IMR-90 (cell line): ENCODE measurements around the gene ALS2CL. TPM values are rescaled to one million over a fixed set of nuclear protein-coding genes. Genes with fewer than 3 reads are reported as not detected.

Source experiments
- ATAC-seq: fragments of 200-7000 bp; cut with Tn5 transposase; 2 replicates; pipeline ENCODE4 v1.9.1; 2020; ENCODE audit warnings: low read depth, mild to moderate bottlenecking, moderate library complexity
- BruUV-seq: library from RNA; stranded (reverse); fragments of 400-500 nt; replicated peaks from 2 replicates; lab custom pipeline; 2021; lab: Mats Ljungman, UMichigan
- CTCF ChIA-PET: fragments of 300-600 bp; formaldehyde crosslinking; extraction: SDS; loops from one replicate; lab custom pipeline; 2021; ENCODE audit warnings: antibody characterized with exemption; lab: Yijun Ruan, JAX
- POLR2A ChIA-PET: fragments of 300-600 bp; sonication (Branson Sonifier 250); formaldehyde crosslinking; loops from one replicate; lab custom pipeline; 2022; ENCODE audit warnings: antibody characterized with exemption; ENCODE audit not compliant: unreplicated experiment; lab: Charles Lee
- DNase-seq: peaks from one replicate; pipeline ENCODE4 v3.0.0; 2013
- H2AFZ ChIP-seq: replicated peaks from 2 replicates; pipeline ENCODE3; 2013; ENCODE audit warnings: low read length, mild to moderate bottlenecking; ENCODE audit not compliant: poor library complexity
- H2AK5ac ChIP-seq: 2 replicates; pipeline ENCODE4 v1.6.1; 2013; ENCODE audit warnings: low read depth, low read length, inconsistent platforms
- H2AK9ac ChIP-seq: replicated peaks from 2 replicates; pipeline ENCODE3; 2013; ENCODE audit warnings: mild to moderate bottlenecking, low read depth, low read length, moderate library complexity; ENCODE audit not compliant: poor library complexity
- H2BK120ac ChIP-seq: 2 replicates; pipeline ENCODE4 v1.6.1; 2013; ENCODE audit warnings: low read depth, low read length, inconsistent platforms
- H2BK15ac ChIP-seq: 3 replicates; pipeline ENCODE4 v1.6.1; 2013; ENCODE audit warnings: low read depth, low read length, inconsistent platforms
- H2BK20ac ChIP-seq: 2 replicates; pipeline ENCODE4 v1.6.1; 2013; ENCODE audit warnings: low read depth, mild to moderate bottlenecking, inconsistent platforms, low read length, moderate library complexity
- H2BK5ac ChIP-seq: 2 replicates; pipeline ENCODE4 v1.6.1; 2013; ENCODE audit warnings: mild to moderate bottlenecking, low read depth, low read length, inconsistent platforms; ENCODE audit not compliant: poor library complexity, severe bottlenecking
- H3K14ac ChIP-seq: replicated peaks from 2 replicates; pipeline ENCODE4 v1.6.1; 2013; ENCODE audit warnings: low read depth, low read length, inconsistent platforms
- H3K18ac ChIP-seq: 2 replicates; pipeline ENCODE4 v1.6.1; 2013; ENCODE audit warnings: low read depth, low read length, control low read depth
- H3K23ac ChIP-seq: 2 replicates; pipeline ENCODE4 v1.6.1; 2013; ENCODE audit warnings: low read depth, low read length, inconsistent platforms
- H3K27ac ChIP-seq: 2 replicates; pipeline ENCODE4 v1.5.1; 2013; ENCODE audit warnings: mild to moderate bottlenecking, control low read depth, low read length; ENCODE audit not compliant: insufficient read depth
- H3K27me3 ChIP-seq: 2 replicates; pipeline ENCODE4 v1.6.1; 2013; ENCODE audit warnings: low read length; ENCODE audit not compliant: control insufficient read depth, insufficient read depth
- H3K36me3 ChIP-seq: 2 replicates; pipeline ENCODE4 v1.6.1; 2013; ENCODE audit warnings: low read length, mixed read lengths; ENCODE audit not compliant: control insufficient read depth, insufficient read depth
- H3K4ac ChIP-seq: 2 replicates; pipeline ENCODE4 v1.6.1; 2013; ENCODE audit warnings: low read depth, low read length, inconsistent platforms
- H3K4me1 ChIP-seq: 2 replicates; pipeline ENCODE4 v1.6.1; 2013; ENCODE audit warnings: low read length, mixed read lengths; ENCODE audit not compliant: control insufficient read depth, insufficient read depth
- H3K4me2 ChIP-seq: 2 replicates; pipeline ENCODE4 v1.6.1; 2013; ENCODE audit warnings: low read depth, mild to moderate bottlenecking, control low read depth, low read length, moderate library complexity
- H3K4me3 ChIP-seq: 2 replicates; pipeline ENCODE4 v1.5.1; 2013; ENCODE audit warnings: low read depth, mild to moderate bottlenecking, control low read depth, low read length, moderate library complexity; ENCODE audit not compliant: insufficient read depth
- H3K56ac ChIP-seq: 2 replicates; pipeline ENCODE4 v1.6.1; 2013; ENCODE audit warnings: low read length, inconsistent platforms; ENCODE audit not compliant: insufficient read depth; ENCODE audit errors: extremely low read depth
- H3K79me1 ChIP-seq, 2 experiments: 2 replicates each; pipeline ENCODE4 v1.6.1; 2013; ENCODE audit warnings: low read length in 2 of 2, inconsistent platforms in 1 of 2, low read depth in 1 of 2
- H3K9ac ChIP-seq: 2 replicates; pipeline ENCODE4 v1.6.1; 2013; ENCODE audit warnings: low read depth, low read length, control low read depth
- H3K9me1 ChIP-seq: 2 replicates; pipeline ENCODE4 v1.6.1; 2013; ENCODE audit warnings: low read length, inconsistent platforms; ENCODE audit not compliant: insufficient read depth
- H3K9me3 ChIP-seq: 2 replicates; pipeline ENCODE4 v1.6.1; 2013; ENCODE audit warnings: low read length; ENCODE audit not compliant: control insufficient read depth, insufficient read depth
- H4K20me1 ChIP-seq: 2 replicates; pipeline ENCODE4 v1.6.1; 2013; ENCODE audit warnings: low read length, inconsistent platforms; ENCODE audit not compliant: insufficient read depth
- H4K5ac ChIP-seq: 2 replicates; pipeline ENCODE4 v1.6.1; 2013; ENCODE audit warnings: mild to moderate bottlenecking, low read depth, low read length, control low read depth
- H4K8ac ChIP-seq, 2 experiments: 2 replicates each; pipeline ENCODE4 v1.6.1; 2013; ENCODE audit warnings: low read depth in 2 of 2, low read length in 2 of 2, control low read depth in 1 of 2, inconsistent platforms in 1 of 2
- H4K91ac ChIP-seq: 2 replicates; pipeline ENCODE4 v1.6.1; 2013; ENCODE audit warnings: low read depth, low read length, inconsistent platforms; ENCODE audit not compliant: insufficient read depth
- CEBPB ChIP-seq: IDR thresholded peaks from 2 replicates; pipeline ENCODE4 v1.6.1; 2012; ENCODE audit warnings: low read depth, low read length, improper control_type of control experiment
- MAZ ChIP-seq: IDR thresholded peaks from 2 replicates; pipeline ENCODE4 v1.6.1; 2012; ENCODE audit warnings: low read depth, mild to moderate bottlenecking, low read length, improper control_type of control experiment, moderate library complexity, borderline replicate concordance
- MXI1 ChIP-seq: IDR thresholded peaks from 2 replicates; pipeline ENCODE4 v1.6.1; 2012; ENCODE audit warnings: low read depth, mild to moderate bottlenecking, low read length, moderate library complexity, borderline replicate concordance
- NFE2L2 ChIP-seq: fragments of 150-350 bp; IDR thresholded peaks from 2 replicates; pipeline ENCODE4 v1.6.1; 2016; ENCODE audit warnings: low read depth, mild to moderate bottlenecking, low read length
- RCOR1 ChIP-seq: IDR thresholded peaks from 2 replicates; pipeline ENCODE4 v1.6.1; 2012; ENCODE audit warnings: mild to moderate bottlenecking, low read length, improper control_type of control experiment; ENCODE audit not compliant: insufficient replicate concordance
- SMC3 ChIP-seq: fragments of 150-350 bp; IDR thresholded peaks from 2 replicates; pipeline ENCODE4 v1.6.1; 2016; ENCODE audit warnings: low read depth, mild to moderate bottlenecking, antibody characterized with exemption, low read length, moderate library complexity
- dilution Hi-C: fragments of 300-500 bp; cut with HindIII; formaldehyde crosslinking; loops from one replicate; pipeline ENCODE4 v1.14.3; 2018; ENCODE audit warnings: low sequenced_read_pairs; ENCODE audit not compliant: unreplicated experiment
- in situ Hi-C: fragments of 300-500 bp; cut with MboI; formaldehyde crosslinking; loops from 3 replicates; pipeline ENCODE4 v1.14.3; 2019; ENCODE audit warnings: low sequenced_read_pairs, inconsistent platforms, mixed read lengths
- intact Hi-C: fragments of 100-400 bp; cut with micrococcal nuclease; formaldehyde crosslinking; loops from 2 replicates; pipeline ENCODE4 v1.10.0; 2022
- polyA plus RNA-seq, 3 experiments: library from polyadenylated mRNA; depleted of rRNA; stranded (reverse); fragments of >200 nt; gene quantifications; 2 replicates each; pipeline ENCODE4 v1.2.3, GENCODE V29; 2012; ENCODE audit warnings: low replicate concordance in 1 of 3
- total RNA-seq: library from RNA; depleted of rRNA; stranded (reverse); fragments of >200 nt; gene quantifications from 2 replicates; pipeline ENCODE4 v1.2.3, GENCODE V29; 2012
- TF ChIP-seq, protein P1 (sequence below): fragments of 150-350 bp; IDR thresholded peaks from 2 replicates; pipeline ENCODE4 v1.6.1; 2016; ENCODE audit warnings: low read depth, mild to moderate bottlenecking, low read length, moderate library complexity, borderline replicate concordance

The ALS2CL gene
- total and polyA plus RNA-seq, 2 of the 4 experiments (the other 2 are of a cell fraction) = 2.2 to 4.8 TPM

DNA sequence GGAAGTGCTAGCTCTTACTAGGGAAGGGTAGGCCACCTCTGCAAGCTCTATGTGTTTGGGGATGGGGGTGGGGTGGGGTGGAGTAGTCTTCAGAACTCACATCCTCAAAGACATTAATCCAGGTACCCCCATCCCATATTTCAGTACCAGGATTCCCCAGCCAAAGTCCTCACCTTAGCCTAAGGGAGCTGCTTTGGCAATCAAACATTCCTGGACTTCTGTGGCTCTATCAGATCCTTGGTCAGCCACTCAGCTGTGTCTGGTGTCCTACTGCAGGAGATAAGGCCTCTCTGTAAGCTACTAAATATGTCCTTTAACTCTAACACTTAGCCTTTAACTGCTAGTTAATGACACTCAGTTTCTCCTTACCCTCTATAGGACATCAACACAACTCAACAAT is 54.3 kb downstream of the ALS2CL start:
- H3K27ac ChIP-seq = no peak overlapping the region
- dilution Hi-C loops (no loop called here), intact Hi-C loops (no loop called here), in situ Hi-C loops (no loop called here)
- peaks cover 17% of the 10 kb centered on the region; the same call in 1 of the 2 replicates for H3K27me3 ChIP-seq
- peaks cover 16% of the 10 kb centered on the region for H3K9me3 ChIP-seq
- no peak overlapping the region for H3K4ac ChIP-seq
- no peak overlapping the region for H3K4me2 ChIP-seq
- no peak overlapping the region for H3K18ac ChIP-seq
- no peak overlapping the region for H2AK9ac ChIP-seq
- no peak overlapping the region for H2BK15ac ChIP-seq
- H2AK5ac ChIP-seq = no peak overlapping the region
- no peak overlapping the region for H2BK120ac ChIP-seq
- no peak for TF ChIP-seq NFE2L2
- TF ChIP-seq MAZ = no peak
- TF ChIP-seq MXI1 = no peak
- no peak for TF ChIP-seq RCOR1
- TF ChIP-seq CEBPB = no peak
- no peak for TF ChIP-seq SMC3
- TF ChIP-seq, protein P1, sequence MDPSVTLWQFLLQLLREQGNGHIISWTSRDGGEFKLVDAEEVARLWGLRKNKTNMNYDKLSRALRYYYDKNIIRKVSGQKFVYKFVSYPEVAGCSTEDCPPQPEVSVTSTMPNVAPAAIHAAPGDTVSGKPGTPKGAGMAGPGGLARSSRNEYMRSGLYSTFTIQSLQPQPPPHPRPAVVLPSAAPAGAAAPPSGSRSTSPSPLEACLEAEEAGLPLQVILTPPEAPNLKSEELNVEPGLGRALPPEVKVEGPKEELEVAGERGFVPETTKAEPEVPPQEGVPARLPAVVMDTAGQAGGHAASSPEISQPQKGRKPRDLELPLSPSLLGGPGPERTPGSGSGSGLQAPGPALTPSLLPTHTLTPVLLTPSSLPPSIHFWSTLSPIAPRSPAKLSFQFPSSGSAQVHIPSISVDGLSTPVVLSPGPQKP = no peak
- H3K36me3 ChIP-seq = no peaks in the 10 kb centered on the region
- ChIA-PET POLR2A (no interaction called here), CTCF (no interaction called here)
- no peaks in the 10 kb centered on the region for H3K79me1 ChIP-seq
- no peak overlapping the region for H4K91ac ChIP-seq
- H3K14ac ChIP-seq = no peak overlapping the region
- DNase-seq = no peak
- H3K9ac ChIP-seq = no peak overlapping the region
- H2BK5ac ChIP-seq = no peak overlapping the region
- BruUV-seq = no TSS peak
- H3K4me1 ChIP-seq = no peaks in the 10 kb centered on the region
- no peak overlapping the region for H3K23ac ChIP-seq
- H4K5ac ChIP-seq = no peak overlapping the region
- no peak overlapping the region for H3K4me3 ChIP-seq
- H3K9me1 ChIP-seq = no peaks in the 10 kb centered on the region
- H4K8ac ChIP-seq = no peak overlapping the region
- H4K20me1 ChIP-seq = no peaks in the 10 kb centered on the region
- no peak overlapping the region for H2AFZ ChIP-seq
- H2BK20ac ChIP-seq = no peak overlapping the region
- H3K56ac ChIP-seq = no peak overlapping the region
- no peak for ATAC-seq
